SJSA1 (cell line): ENCODE data around the gene RAPGEF4. TPM values are rescaled to one million over a fixed set of nuclear protein-coding genes. Genes with fewer than 3 reads are reported as not detected.

Source experiments
- DNase-seq, 2 experiments: peaks; one replicate each; pipeline ENCODE4 v3.0.0-alpha.2; 2015 to 2020; ENCODE audit warnings: low spot score in 2 of 2, low read depth in 1 of 2
- H3K27ac ChIP-seq: fragments of 250-450 bp; sonication (Bioruptor Pico); 2 replicates; pipeline ENCODE4 v1.5.1; 2020; ENCODE audit warnings: mild to moderate bottlenecking, moderate library complexity
- H3K27me3 ChIP-seq: fragments of 250-450 bp; sonication (Bioruptor Pico); replicated peaks from 2 replicates; pipeline ENCODE4 v1.5.1; 2020; ENCODE audit warnings: mild to moderate bottlenecking, moderate library complexity
- H3K36me3 ChIP-seq: fragments of 250-450 bp; sonication (Bioruptor Pico); 2 replicates; pipeline ENCODE4 v1.5.1; 2020; ENCODE audit warnings: mild to moderate bottlenecking
- H3K4me1 ChIP-seq: fragments of 250-450 bp; sonication (Bioruptor Pico); replicated peaks from 2 replicates; pipeline ENCODE4 v1.6.1; 2021; ENCODE audit warnings: mild to moderate bottlenecking
- H3K4me3 ChIP-seq: fragments of 250-450 bp; sonication (Bioruptor Pico); 2 replicates; pipeline ENCODE4 v1.5.1; 2020; ENCODE audit warnings: mild to moderate bottlenecking
- H3K9me3 ChIP-seq: fragments of 250-450 bp; sonication (Bioruptor Pico); replicated peaks from 2 replicates; pipeline ENCODE4 v1.5.1; 2020; ENCODE audit warnings: mild to moderate bottlenecking
- total RNA-seq: library from RNA; depleted of rRNA; stranded (reverse); fragments of >200 nt; shearing (Covaris generic); gene quantifications from 2 replicates; pipeline ENCODE4 v1.2.3, GENCODE V29; 2014; rRNA removed

The RAPGEF4 gene
- total RNA-seq, 1 experiment from 2014 or later: 0.47 TPM

DNA sequence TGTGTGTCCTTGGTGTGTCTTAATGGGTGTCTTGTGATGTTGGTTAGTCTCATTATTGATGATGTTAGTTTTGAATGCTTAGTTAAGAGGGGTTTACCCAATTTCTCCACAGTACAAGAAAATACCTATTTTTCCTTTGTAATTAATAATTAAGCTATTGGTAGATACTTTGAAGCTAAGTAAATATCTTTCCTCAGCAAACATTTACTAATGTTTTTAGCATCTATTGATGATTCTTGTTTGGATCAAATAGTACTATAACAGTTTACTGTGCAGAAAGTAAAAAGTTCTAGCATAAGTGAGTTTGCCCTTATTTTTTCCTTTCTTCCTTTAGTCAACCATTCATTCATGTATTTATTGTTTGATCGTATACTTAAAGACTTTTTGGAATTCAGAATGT lies 359.1 kb downstream of the RAPGEF4 start:
- no peak overlapping the region for H3K27ac ChIP-seq
- no peak for DNase-seq
- no peak overlapping the region for H3K4me3 ChIP-seq
- no peaks in the 10 kb centered on the region for H3K27me3 ChIP-seq
- peaks cover 59% of the 10 kb centered on the region for H3K36me3 ChIP-seq
- H3K9me3 ChIP-seq: no peaks in the 10 kb centered on the region
- H3K4me1 ChIP-seq: peaks cover 16% of the 10 kb centered on the region

DNA sequence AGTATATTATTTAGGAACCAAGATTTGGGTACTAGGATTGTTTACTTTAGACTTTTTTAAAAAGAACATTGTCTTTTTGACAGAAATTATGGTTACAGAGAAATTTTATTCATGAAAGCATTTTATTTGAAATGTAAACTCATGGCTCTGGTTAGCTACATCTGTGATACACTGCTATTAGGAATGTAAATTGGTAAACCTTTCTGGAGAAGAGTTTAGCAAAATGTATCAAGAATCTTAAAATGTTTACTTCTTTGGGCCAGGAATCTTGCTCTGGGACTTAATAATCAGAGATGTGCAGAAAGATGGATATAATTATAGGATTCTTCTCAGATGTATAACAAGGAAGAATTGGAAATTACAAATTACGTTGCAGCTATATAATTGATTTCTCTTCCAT lies 359.7 kb downstream of the RAPGEF4 start:
- H3K9me3 ChIP-seq: no peaks in the 10 kb centered on the region
- H3K4me1 ChIP-seq: peaks cover 10% of the 10 kb centered on the region
- DNase-seq: no peak
- H3K4me3 ChIP-seq: no peak overlapping the region
- H3K27me3 ChIP-seq: no peaks in the 10 kb centered on the region
- peaks cover 63% of the 10 kb centered on the region for H3K36me3 ChIP-seq
- H3K27ac ChIP-seq: no peak overlapping the region

DNA sequence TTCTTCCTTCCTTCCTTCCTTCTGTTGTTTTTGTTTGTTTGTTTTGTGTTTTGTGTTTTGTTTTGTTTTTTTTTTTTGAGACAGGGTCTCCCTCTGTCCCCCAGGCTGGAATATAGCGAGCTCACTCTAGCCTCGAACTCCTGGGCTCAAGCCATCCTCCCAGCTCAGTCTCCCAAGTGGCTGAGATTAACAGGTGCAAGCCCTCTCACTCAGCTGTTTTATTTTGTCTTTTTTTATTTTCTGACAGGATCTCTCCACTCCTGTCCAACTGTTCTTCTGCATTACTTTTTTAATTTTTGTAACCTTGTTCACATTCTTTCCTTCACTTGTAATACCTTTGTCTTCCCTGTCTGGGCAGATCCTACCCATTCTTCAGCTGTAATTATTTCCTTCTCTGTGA lies 363.6 kb downstream of the RAPGEF4 start:
- no peaks in the 10 kb centered on the region for H3K9me3 ChIP-seq
- no peak overlapping the region for H3K4me3 ChIP-seq
- no peaks in the 10 kb centered on the region; the same call in 1 of the 2 replicates for H3K4me1 ChIP-seq
- no peak overlapping the region for H3K27ac ChIP-seq
- H3K36me3 ChIP-seq: peaks cover 52% of the 10 kb centered on the region
- DNase-seq: no peak
- H3K27me3 ChIP-seq: no peaks in the 10 kb centered on the region

DNA sequence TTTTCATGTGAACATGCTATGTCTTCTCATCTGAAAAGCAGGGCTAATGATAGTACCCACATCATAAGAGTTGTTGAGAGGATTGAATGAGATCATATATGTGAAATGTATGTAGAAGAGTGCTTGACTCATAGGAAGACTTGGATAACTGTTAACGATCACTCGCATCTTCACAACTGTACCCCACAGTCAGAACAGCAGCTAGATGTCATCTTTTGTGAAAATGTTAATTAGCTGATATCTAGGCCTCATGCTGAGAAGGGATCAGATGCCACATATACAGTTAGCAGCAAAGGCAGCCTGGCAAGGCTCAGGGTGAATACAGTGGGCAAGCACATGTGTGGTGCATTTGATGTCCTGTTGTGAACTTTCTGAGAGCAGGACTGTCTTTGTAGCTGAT lies 364.2 kb downstream of the RAPGEF4 start:
- Histone ChIP-seq H3K27me3 (no peaks in the 10 kb centered on the region), H3K4me3 (no peak overlapping the region), H3K36me3 (peaks cover 46% of the 10 kb centered on the region), H3K4me1 (no peaks in the 10 kb centered on the region; the same call in 1 of the 2 replicates), H3K9me3 (no peaks in the 10 kb centered on the region), H3K27ac (no peak overlapping the region)
- DNase-seq: no peak

DNA sequence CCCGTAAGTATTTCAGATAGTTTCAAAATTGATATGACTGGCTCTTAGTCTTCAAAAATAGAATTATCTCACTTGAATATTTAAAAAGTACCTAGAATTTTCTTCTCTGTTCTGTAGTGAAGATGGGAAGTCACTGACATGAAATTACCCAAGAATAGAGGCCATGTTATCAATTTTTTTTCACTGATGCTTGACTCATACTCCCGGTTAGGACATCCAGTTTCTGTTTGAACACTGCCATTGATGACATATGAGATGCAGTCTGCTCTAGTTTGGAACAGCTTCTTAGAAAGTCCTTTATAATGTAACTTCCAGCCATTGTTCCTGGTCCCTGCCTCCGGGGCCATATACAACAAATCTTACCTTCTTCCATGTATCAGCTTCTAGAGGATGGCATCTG lies 366.0 kb downstream of the RAPGEF4 start:
- Histone ChIP-seq H3K27me3 (no peaks in the 10 kb centered on the region), H3K9me3 (no peaks in the 10 kb centered on the region), H3K4me1 (peaks cover 6% of the 10 kb centered on the region), H3K27ac (no peak overlapping the region), H3K36me3 (peaks cover 35% of the 10 kb centered on the region), H3K4me3 (no peak overlapping the region)
- DNase-seq: no peak

Other genes starting within 250 kb of the RAPGEF4 start
- gene PDK1, start 179.8 kb upstream of the RAPGEF4 start, total RNA-seq: 8.4 and 14.9 TPM in 2 replicates